Fibroblast of skin of right biceps (primary cell): Measurements from ENCODE around the gene RNASEH2A.

Experiments used
- DNase-seq: peaks from one replicate; pipeline ENCODE4 v3.0.0-alpha.2; 2013

Gene RNASEH2A

DNA sequence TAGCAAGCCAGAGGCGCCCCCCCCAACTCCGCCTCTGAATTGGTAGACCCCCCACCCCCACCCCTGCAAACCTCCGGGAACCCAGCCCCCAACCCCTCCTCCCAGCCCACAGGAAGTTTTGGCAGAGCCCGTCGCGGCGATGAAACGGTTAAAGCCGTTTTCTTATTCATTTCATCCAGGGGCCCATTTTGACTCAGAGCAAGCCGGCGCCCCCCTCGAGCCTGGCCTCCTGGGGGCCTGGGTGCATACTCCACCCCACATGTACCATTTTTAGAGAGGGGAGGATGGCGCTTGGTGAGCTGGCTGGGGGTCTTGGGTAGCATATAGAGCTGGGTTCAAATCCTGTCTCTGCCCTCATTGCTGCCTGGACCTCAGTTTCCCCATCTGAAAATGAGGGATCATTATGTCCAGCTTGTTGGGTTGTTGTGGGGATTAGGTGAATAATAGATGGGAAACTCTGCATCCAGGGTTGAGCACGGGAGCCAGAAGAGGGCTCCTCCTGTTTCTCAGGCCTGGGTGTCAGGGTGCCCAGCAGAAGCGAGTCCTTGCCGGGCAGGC lies 23.0 kb upstream of the RNASEH2A start:
- DNase-seq: peak; percentile 78

DNA sequence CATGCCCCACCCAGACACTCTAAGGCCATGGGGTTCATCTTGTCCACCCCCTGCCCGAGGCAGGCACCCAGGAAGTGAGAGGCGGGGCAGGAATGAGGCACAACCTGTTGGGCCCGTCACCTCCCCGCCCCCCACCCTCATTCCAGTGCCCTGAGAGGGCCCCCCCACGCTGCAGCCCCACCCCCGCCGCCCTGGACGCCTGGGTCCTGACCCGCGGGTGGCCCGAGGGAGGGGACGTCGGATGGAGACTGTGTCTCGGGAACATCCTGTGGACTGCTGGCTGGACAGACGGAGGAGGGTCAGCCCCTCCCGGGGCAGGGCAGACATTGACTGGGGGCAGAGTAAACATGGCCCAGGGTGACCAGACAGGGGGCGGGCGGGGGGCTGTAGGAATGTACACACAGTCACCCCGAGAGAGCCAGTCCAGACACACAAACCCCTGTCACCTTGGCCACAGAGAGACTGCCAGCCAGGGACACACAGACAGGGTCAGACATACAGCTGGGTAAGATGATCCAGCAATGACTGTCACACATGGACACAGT lies 22.5 kb upstream of the RNASEH2A start:
- no peak for DNase-seq

DNA sequence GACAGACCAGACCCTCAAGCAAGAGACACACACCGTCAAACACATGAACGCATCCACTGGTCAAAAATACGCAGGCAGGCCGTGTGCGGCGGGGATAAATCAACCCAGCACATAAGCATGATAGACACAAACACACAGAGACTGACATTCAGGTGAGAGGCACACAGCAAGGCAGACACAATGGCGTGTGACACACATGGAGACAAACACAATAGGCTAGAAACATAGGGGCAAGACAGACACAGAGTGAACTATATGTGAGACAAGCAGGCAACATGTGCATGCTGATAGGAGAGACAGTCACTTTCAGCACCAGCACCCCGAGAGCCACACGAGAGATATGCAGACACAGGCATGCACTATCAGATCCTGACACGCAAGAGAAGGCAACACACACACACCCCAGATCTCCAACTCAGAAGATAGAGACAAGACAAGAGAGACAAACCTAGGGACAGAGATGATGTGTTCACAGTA lies 22.0 kb upstream of the RNASEH2A start:
- peak; percentile 32 for DNase-seq

DNA sequence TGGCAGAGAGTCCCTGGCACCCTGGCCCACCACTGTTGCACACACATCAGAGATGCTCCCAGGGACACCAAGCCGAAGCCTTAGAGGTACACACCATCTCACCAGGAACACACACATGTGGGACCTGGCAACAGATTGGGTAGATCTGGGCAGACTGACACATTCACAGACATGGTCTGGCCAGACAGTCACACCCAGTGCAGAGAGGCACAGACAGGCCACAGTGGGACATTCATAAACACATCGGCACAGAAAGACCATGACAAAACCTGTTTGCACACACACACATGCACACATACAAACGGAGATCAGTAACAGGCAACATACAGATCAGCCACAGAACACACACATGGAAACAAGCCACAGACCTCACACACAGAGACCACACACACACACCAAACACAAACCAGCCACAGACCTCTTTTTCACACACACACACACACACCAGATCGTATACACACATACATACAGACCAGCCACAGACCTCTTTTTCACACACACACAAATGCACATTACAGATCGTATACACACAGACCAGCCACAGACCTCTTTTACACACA lies 21.4 kb upstream of the RNASEH2A start:
- DNase-seq: peak; percentile 43

DNA sequence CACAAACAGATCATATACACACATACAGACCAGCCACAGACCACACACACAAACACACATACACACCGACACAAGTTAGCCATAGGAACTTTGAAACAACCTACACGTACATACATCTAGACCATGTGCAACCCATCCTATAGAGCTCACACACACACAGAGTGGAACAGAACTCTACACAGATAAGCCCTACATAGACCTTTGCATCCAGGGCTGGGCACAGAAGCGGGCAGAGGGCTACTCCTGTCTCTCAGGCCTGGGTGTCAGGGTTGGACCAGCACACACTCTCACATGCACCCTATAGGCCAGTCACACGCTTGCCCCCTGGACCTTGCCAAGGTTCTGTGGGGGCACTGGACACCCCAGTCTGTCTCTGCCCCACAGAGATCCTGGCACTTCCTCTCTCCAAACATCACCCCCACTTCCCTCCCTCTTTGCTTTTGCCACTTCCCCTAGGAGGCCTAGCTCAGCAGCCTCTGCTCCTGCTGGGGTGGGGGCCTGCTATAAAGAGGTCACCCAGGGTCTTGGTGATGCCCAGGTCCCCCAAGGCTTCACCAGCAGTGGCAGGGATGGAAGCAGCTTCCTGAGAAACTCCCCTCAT lies 20.9 kb upstream of the RNASEH2A start:
- no peak for DNase-seq

DNA sequence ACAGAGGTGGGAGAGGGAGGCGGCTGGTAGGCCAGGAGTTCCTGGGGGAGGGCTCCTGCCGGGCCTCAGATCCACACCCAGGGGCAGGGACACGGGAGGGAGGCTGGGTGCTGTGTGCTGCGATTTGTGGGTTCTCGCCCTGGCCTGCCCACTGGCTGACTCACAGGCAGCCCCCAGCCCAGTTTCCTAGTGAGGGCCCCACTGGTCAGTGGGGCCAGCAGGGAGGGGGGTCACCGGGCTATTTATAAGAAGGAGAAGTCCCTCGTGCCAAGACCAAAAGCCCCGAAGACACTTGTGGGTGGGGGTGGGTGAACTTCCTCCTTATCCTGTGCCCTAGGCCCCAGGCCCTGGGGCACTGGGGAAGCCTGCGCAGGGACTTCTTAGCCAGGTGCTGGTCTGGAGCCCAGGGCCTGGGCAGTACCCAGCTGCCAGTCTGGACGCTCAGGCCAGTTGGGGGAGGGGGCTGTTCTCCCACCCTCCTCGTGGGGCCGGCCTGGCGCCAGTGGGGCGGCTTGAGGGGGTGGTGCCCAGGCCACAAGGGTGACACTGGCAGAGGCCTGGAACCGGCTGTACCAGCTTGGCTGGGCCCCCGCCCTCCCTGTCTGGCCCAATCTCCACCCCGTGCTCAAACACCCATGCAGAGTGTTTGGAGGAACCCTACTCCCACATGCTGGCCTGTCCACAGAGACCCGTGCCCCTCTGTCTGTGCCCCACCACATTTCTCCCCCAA lies 20.1 kb upstream of the RNASEH2A start:
- no peak for DNase-seq

DNA sequence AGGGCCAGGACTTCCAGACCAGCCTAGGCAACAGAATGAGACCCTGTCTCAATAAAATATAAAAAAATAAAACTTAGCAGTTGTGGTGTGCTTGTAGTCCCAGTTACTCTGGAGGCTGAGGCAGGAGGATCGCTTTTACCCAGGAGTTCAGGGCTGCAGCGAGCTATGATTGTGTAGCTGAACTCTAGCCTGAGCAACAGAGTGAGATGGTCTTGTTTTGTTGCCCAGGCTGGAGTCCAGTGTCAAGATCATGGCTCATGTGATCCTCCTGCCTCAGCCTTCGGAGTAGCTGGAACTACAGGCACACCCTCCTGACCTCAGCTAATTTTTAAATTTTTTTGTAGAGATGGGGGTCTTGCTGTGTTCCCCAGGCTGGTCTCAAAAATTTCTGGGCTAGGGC lies 19.4 kb upstream of the RNASEH2A start:
- DNase-seq: no peak

DNA sequence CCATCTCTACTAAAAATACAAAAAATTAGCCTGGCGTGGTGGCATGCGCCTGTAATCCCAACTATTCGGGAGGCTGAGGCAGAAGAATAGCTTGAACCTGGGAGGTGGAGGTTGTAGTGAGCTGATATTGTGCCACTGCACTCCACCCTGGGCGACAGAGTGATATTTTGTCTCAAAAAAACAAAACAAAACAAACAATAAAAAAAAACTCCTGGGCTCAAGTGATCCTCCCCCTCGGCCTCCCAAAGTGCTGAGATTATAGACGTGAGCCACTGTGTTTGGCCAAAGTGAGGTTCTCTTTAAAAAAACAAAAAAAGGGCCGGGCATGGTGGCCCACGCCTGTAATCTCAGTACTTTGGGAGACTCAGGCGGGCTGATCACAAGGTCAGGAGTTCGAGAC lies 18.9 kb upstream of the RNASEH2A start:
- DNase-seq: no peak

DNA sequence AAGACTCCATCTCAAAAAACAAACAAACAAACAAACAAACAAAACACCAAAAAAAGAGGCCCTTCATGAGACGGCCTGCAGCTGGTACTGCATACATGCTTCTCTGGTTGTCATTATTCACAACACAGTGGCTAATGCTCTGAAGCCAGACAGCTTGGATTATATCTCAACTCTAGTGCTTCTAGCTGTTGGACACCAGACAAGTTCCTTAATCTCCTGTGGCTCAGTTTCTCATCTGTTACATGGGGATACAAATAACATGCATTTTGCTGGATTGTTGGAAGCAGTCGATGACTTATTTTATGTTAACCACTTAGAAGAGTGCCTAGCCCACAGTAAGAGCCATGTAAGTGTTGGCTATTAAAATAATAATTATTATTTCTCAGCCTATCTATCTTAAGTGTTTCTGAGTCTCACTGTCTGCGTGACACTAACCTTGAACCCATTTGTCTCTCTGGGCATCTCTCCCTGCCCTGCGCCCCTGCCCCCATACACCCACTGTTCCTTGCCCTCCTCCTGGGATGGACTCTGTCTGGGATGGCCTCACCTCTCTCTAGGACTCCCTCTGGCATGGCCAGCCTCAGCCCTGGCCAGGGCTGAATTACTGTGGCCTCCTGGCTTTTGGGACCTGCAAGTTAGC lies 18.2 kb upstream of the RNASEH2A start:
- no peak for DNase-seq

DNA sequence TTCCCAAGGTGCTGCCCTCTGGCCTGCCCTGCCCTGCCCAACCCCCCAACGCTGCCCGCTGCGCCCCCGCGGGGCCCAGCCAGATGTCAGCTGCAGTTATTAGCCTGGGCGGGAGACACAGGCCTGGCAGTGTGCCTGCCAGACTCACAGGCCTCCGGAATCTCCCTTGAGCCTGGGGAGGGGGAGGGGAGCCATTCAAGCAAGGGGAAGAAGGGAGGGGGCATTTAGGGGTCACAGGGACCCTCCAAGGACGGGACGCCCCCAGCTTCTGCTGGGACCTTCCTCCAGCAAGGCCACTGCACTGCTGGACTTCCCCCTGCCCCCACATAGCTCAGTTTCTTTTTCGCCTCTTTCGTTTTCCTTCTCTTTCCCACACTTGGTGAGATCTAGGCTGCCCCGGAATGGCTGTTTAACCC lies 17.7 kb upstream of the RNASEH2A start:
- DNase-seq: peak; percentile 81

DNA sequence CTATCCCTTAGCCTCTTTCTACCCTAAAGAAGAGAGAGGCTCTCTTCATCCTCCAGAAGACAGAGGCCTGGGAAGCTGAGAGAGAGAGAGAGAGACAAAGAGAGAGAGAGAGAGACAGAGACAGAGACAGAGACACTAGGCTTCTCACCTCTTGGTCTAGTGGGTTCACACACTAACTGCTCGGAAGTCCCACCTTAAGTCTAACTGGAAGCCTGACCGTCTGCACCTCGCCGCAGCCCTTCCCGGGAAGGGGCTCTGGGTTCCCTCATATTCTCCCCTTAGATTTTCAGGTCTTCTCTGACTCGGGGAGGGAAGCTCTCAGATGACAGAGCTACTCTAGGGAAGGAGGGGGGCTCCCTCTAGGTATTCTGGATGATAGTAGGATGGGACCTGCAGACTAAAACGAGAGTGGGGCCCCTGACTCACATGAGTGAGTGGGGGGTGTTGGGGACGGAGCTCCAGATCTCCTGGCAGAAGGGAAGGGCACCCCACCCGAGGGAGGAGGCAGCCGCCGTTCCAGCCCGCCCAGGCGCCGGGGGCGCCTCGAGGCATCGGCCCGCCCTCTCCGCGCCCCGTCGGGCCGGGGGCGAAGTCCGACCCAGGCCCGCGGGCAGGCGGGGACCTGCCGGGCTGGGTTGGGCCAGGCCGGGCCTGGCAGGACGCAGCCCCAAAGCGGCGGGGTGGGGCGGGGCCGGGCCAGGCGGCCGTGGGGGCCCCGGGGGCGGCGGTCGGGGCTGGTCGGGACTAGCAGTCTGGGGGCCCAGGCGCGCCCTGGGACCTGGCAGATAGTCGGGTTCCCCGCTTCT lies 17.1 kb upstream of the RNASEH2A start:
- DNase-seq: peak; percentile 37

DNA sequence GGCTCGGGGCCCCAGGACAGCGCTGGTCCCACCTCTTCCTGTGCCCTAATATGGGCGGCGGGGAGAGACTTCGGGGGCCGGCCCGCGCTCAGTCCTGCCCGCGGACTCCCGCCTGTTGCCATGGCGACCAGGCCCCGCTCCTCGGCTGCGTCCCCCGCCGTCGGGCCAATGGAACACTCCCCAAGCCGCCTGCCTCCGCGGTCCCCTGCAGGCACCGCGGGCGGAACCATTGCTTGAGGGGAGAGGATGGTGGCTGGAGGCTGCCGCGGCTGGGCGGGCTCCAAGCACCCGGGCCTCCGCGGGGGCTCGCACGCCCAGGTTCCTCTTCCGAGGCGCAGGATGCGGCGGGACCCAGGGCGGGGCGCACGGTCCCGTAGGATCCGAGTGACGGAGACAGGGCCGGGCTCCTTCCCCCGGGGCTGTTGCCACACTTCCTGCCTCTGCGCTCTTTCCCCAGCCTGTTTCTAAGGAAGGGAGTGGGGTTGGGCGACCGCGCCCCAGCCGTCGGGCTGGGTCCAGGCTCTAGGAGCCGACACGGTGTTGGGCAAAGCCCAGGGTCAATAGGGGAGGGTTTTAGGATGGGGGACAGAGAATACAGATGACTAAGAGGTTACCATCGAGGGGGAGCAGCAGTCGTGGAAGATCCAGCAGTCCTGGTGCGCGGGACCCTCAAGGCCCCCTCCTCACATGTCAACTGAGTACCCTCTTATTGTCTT lies 16.3 kb upstream of the RNASEH2A start:
- DNase-seq: peak; percentile 97

DNA sequence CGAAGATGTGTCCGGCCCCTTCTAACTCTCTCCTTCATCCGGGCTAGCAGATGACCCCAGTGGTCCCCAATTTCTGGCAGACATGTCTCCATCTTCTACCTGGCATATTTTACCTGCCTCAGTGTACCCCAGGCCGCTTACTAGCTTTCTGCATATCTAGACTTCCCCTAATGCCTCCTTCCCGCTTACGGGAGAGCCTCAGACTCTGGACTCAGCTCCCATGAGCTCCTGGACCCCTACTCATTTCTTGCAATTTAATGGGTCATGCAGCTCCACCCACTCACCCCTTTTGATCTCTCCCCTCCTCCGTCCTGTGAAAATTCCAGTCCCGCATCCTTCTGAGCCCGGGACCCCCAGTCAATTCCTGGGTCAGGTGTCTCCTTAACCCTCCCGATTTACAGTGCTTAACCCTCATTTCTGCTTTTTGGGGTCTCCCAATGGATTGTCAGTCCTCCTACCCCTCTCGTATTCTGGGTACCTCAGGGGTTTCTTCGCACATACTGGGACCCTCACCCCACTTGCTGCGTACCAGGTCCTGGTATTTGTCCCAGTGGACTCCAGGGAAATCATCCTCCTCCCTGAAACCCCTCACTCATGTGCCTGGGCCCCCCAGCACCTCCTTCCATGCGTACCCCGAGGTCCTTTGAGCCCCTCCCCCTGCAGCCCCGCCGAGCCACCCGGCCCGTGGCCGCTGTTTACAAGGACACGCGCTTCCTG lies 15.6 kb upstream of the RNASEH2A start:
- no peak for DNase-seq

DNA sequence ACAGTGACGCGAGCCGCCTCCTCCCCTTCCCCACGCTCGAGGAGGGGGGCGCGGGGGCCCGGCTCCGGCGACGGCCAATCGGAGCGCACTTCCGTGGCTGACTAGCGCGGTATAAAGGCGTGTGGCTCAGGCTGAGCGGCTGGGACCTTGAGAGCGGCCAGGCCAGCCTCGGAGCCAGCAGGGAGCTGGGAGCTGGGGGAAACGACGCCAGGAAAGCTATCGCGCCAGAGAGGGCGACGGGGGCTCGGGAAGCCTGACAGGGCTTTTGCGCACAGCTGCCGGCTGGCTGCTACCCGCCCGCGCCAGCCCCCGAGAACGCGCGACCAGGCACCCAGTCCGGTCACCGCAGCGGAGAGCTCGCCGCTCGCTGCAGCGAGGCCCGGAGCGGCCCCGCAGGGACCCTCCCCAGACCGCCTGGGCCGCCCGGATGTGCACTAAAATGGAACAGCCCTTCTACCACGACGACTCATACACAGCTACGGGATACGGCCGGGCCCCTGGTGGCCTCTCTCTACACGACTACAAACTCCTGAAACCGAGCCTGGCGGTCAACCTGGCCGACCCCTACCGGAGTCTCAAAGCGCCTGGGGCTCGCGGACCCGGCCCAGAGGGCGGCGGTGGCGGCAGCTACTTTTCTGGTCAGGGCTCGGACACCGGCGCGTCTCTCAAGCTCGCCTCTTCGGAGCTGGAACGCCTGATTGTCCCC lies 14.9 kb upstream of the RNASEH2A start, which contains the start of gene JUNB:
JUNB (plus strand) TSS at position 142 of the 706 bp plus-strand sequence; CDS start at position 428, 286 bp downstream.
- DNase-seq: peak; percentile 97

DNA sequence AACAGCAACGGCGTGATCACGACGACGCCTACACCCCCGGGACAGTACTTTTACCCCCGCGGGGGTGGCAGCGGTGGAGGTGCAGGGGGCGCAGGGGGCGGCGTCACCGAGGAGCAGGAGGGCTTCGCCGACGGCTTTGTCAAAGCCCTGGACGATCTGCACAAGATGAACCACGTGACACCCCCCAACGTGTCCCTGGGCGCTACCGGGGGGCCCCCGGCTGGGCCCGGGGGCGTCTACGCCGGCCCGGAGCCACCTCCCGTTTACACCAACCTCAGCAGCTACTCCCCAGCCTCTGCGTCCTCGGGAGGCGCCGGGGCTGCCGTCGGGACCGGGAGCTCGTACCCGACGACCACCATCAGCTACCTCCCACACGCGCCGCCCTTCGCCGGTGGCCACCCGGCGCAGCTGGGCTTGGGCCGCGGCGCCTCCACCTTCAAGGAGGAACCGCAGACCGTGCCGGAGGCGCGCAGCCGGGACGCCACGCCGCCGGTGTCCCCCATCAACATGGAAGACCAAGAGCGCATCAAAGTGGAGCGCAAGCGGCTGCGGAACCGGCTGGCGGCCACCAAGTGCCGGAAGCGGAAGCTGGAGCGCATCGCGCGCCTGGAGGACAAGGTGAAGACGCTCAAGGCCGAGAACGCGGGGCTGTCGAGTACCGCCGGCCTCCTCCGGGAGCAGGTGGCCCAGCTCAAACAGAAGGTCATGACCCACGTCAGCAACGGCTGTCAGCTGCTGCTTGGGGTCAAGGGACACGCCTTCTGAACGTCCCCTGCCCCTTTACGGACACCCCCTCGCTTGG lies 14.1 kb upstream of the RNASEH2A start:
- DNase-seq: peak; percentile 68

DNA sequence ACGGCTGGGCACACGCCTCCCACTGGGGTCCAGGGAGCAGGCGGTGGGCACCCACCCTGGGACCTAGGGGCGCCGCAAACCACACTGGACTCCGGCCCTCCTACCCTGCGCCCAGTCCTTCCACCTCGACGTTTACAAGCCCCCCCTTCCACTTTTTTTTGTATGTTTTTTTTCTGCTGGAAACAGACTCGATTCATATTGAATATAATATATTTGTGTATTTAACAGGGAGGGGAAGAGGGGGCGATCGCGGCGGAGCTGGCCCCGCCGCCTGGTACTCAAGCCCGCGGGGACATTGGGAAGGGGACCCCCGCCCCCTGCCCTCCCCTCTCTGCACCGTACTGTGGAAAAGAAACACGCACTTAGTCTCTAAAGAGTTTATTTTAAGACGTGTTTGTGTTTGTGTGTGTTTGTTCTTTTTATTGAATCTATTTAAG lies 13.5 kb upstream of the RNASEH2A start:
- no peak for DNase-seq

DNA sequence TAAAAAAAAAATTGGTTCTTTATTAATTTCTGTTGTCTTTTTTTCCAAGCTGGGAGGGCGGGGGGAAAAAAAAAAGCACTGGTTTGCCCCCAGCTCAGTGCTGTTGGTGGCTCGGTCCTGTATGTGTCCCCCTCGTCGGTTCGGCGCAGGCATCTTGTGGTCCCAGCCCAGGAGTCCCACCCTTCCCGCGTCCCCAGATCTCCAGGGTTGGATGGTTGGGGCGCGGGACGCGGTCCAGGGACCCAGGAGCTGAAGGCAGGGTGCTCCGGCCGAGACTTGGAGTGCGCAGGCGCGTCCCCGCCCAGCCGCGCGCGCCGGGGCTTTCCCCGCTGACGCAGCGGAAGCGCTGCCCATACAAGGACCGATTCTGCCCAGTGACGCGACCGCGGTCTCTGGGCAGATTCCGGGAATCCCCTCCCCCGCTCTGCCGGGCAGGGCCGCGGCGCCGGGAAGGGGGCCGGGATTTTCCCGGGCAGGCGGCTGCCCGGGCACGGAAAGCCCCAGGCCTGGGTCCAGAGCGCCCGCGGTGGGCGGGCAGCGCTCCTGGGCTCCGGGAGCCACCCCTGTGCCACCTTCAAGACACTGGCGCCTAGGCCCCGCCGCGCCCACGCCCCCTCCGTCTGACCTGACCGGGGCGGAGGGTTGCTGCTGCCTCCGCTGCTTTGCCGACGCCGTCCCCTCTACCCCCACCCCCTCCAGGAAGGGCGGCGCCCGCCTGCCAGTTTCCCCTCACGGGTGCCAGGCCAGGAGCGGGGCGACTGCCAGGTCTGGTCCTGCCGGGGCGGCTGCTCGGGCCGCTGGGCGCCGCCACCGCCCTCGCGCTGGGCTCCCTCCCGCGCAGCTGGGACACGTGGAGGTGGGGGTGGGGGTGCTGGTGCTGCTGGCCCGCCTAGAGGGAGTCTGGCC lies 12.8 kb upstream of the RNASEH2A start:
- DNase-seq: peak; percentile 94
